Astrocyte (in vitro differentiated cells and primary cell): ENCODE data around the gene TMEM184B.

Experiments used
- CTCF ChIP-seq: IDR thresholded peaks from 2 replicates; pipeline ENCODE4 v1.5.1; 2011; ENCODE audit warnings: low read depth, mild to moderate bottlenecking, inconsistent platforms, low read length, moderate library complexity; ENCODE audit not compliant: insufficient read depth
- EZH2 ChIP-seq: IDR thresholded peaks from 2 replicates; pipeline ENCODE4 v1.6.1; 2012; ENCODE audit warnings: mild to moderate bottlenecking, low read length, inconsistent platforms; ENCODE audit not compliant: insufficient read depth

GRCh38 chr22:38221407-38221806 lies 51.4 kb downstream of the TMEM184B start:
- TF ChIP-seq EZH2 (no peak), CTCF (no peak)
